Stimulated activated naive CD4-positive, alpha-beta T cell (primary cell): ENCODE data around the gene CIT.
"Not testable (repeated sequence)": the region's sequence is repeated elsewhere in the genome, so short reads cannot be mapped to it uniquely, and the experiment has no call there.

ENCODE experiments used
- DNase-seq, 6 experiments: peaks; one replicate each; lab custom pipeline; 2025; lab: John Stamatoyannopoulos, UW

CIT gene

GRCh38 chr12:119742700-119743099 lies 134.4 kb downstream of the CIT start:
- DNase-seq: no peak

- no peak for DNase-seq
These were observed 136.3 kb downstream of the CIT start for GRCh38 chr12:119740830-119741229.

GRCh38 chr12:119735079-119735478 lies 142.0 kb downstream of the CIT start:
- no peak for DNase-seq

GRCh38 chr12:119730381-119730780 lies 146.7 kb downstream of the CIT start:
- no peak for DNase-seq

GRCh38 chr12:119729871-119730270 lies 147.2 kb downstream of the CIT start:
- no peak for DNase-seq

GRCh38 chr12:119728444-119728745 lies 148.7 kb downstream of the CIT start:
- no peak for DNase-seq

GRCh38 chr12:119727600-119728443 lies 149.3 kb downstream of the CIT start:
- no peak for DNase-seq

- no peak for DNase-seq
These were observed 151.6 kb downstream of the CIT start for GRCh38 chr12:119725523-119725922.

GRCh38 chr12:119721306-119721705 lies 155.8 kb downstream of the CIT start:
- no peak for DNase-seq

GRCh38 chr12:119720349-119720748 lies 156.8 kb downstream of the CIT start:
- no peak for DNase-seq

GRCh38 chr12:119718141-119718540 lies 159.0 kb downstream of the CIT start:
- no peak for DNase-seq

- DNase-seq: no peak
These were observed 161.9 kb downstream of the CIT start for GRCh38 chr12:119715268-119715620.

- no peak for DNase-seq
These were observed 162.4 kb downstream of the CIT start for GRCh38 chr12:119714614-119715267.

- no peak for DNase-seq
These were observed 163.5 kb downstream of the CIT start for GRCh38 chr12:119713551-119714031.

- no peak for DNase-seq
These were observed 164.4 kb downstream of the CIT start for GRCh38 chr12:119712721-119713120.

GRCh38 chr12:119711693-119712092 lies 165.4 kb downstream of the CIT start:
- no peak for DNase-seq

- DNase-seq: no peak
These were observed 166.1 kb downstream of the CIT start for GRCh38 chr12:119710965-119711551.

- DNase-seq: no peak
These were observed 166.7 kb downstream of the CIT start for GRCh38 chr12:119710374-119710964.

- not testable (repeated sequence) for DNase-seq
These were observed 170.7 kb downstream of the CIT start for GRCh38 chr12:119706427-119706826.

- DNase-seq: no peak
These were observed 171.9 kb downstream of the CIT start for GRCh38 chr12:119705182-119705581.

- no peak for DNase-seq
These were observed 172.9 kb downstream of the CIT start for GRCh38 chr12:119704065-119704747.

- no peak for DNase-seq
These were observed 177.0 kb downstream of the CIT start for GRCh38 chr12:119700078-119700477.
